ENCODE data around the gene PDK2.

The PDK2 gene

DNA sequence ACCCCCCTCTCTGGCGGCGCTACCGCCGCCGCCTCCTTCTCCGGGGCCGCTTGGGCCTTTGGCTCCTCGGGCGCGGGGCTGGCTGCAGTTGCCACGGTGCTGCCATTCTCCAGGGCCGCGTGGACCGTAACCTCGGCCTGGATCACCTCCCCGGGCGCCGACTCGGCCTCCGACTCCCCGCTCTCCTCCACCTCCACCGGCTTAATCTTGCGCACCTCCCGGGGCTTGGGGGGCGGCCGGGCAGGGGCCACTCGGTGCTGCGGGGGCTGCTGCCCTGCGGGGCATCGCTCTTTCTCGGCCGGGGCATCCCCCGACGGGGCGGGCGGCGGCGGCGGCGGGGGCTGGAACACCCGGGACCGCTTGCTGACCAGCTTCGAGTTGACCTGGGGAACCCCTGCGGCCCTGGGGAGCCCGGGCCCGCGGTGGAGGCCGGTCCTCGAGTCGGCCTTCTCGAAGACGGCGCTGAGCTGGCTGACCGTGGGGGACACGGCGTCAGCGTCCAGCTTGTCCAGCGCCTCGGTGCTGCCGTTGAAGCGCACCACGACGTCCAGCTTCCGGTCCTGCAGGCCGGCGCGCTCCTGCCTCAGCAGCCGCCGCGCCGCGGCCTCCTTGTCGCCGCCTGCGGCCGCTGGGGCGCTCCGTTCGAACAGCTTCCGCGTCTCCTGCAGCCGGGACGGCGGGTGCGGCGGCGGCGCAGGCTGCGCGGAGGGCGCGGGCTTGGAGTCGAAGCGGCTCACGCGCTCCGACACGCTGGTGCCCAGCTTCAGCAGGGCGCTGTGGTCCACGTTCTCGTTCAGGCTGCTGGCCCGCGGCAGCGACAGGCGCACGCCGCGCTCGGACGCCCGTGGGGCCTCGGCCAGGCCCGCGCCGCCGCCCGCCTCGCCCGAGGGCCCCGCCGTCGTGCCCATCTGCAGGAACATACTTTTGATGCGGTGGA, 54.5 kb downstream of the PDK2 start:
- no peak for DNase-seq (ENCODE audit: low read depth in 2 of 2)

DNA sequence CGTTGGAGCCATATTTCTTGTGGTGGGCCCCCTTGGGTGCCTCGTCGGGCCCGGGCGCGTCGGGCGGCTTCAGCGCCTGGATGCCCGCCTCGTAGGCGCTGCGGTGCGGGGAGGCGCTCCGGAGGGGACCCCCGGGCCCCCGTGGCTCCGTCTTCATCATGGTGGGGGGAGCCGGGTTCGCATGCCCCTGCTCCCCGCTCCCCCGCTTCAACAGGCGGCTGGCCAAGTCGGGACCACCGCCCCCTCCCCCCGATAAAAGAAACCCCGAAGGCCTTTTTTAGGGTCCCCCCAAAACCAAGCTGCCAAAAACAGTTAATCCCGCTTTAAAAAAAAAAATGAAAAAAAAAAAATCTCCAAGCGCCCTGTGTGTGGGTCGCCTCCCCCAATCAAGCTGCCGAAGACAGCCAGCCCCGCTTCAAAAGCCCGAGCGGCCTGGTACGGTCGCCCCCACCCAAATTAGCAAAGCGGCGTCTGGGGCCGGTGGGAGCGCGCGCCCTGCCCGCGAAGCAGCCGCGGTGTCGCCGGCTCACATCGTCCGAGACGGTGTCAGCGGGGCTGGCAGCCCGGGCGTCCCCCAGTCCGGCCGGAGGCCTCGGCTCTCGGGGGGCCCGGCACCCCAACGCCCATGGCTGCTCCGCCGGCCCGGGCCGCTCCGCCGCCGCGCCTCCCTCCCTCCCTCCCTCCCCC, 55.3 kb downstream of the PDK2 start, which contains the start of gene PPP1R9B:
PPP1R9B (minus strand) TSS at position 324 of the 687 bp plus-strand sequence; CDS start at position 160, 164 bp downstream.
- no peak for DNase-seq (ENCODE audit: low read depth in 2 of 2)

GRCh38 chr17:50151041-50151936, 56.1 kb downstream of the PDK2 start:
- DNase-seq (ENCODE audit: low read depth in 2 of 2): peak; percentile 70 to 87

DNA sequence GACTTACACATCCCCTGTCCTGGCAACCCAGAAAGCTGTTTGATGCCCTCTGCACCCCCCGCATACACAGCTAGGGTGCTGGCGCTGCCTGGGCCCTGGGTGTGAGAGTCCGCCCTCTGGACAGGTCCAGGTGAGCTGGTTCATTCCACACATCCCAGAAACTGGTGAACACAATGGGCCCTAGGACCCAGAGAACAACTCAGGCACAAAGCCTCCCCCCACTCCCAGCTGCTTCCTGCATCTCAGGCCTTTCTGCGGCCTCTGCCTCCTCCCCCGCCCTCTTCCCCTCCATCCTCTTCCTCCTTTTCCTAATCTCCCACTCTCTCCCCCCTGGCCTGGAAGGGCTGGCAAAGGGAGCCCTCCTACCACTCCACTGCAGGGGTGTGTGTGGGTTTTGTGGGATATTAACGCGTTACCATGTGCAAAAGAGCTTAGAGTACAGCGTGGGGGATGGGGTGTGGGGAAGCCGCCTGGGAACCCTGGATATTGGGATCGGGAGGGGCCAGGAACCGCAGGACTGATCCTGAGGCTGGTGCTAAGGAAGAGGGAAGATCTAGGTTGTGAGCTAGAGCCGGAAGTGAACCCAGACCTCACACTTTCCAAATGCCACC, 56.9 kb downstream of the PDK2 start:
- peak in 1 of 2 experiments; percentile 42 for DNase-seq (ENCODE audit: low read depth in 2 of 2)

GRCh38 chr17:50152736-50153135, 57.6 kb downstream of the PDK2 start:
- DNase-seq (ENCODE audit: low read depth in 2 of 2): no peak

DNA sequence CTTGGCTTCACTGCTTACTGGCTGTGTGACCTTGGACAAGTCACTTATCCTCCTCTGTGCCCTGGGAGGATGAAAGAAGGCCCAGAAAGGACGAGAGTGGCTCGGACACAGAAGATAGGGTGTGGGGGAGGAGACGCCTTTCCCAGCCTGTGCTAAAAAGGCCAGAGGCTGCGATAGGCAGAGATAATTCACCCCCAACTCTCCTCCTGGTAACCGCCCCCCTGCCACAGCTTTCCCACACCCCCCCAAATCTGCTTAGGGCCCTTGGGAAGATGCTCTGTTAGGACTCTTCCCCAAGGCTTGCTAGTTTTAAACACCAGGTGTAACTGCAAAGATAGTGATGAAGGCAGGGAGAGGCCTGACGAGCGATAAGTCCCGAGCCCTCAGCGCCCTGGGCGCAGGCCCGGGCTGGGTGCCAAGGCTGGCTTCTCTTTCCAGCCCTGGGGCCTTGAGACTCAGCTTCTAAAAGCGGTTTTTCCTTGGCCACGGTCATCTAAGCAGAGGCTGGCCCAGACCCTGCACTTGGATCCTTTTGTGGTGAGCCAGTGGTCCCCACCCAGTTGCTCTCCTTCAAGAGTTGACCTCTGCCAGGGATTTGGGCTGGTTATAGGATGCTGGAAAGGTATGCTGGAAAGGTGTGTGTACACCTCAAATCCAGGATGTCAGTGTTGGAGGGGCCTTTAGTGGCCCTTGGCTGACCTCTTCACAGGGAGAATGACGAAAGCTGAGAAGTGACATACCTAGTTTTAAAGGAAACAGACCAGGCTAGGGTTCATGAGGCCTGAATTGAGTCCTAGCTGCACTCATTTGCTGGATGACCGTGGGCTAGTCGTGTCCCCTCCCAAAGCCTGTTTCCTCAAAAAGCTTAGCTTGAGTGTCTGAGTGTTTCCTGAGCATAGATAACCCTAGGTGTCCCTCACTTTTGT, 58.8 kb downstream of the PDK2 start:
- no peak for DNase-seq (ENCODE audit: low read depth in 2 of 2)

- DNase-seq (ENCODE audit: low read depth in 2 of 2): no peak
These were observed 59.5 kb downstream of the PDK2 start for GRCh38 chr17:50154604-50155003.

DNA sequence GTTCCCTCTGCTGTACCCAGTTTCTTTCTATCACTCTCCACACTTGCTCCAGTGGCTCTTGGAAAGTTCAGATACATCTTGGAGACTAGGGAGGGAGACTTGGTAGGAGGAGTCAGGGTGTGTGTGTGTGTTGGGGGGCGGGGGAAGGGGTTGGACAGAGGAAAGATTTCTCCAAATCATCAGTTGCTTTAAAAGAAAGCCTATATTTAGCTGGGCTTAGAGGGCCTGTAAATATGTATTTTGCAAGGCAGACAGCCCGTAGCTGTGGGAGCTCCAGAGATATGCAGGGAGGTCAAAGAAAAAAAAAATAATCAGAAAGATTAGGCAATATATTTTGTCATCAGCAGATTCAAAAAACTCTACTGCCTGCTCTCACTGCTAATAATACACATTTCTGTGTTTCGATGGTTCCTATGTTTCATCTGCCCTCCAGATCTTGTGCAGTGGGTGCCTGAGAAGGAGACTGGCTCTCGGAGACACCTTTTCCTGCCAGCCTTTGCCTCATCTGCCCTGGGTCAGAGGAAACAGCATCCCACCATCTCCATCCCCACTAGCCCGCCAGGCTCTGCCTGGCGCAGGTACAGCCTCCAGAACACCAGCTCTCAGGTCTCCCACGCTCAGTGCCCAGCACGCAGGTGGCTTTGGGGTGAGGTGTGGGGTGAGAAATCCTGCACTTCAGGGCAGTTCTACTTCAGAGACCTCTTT, 60.1 kb downstream of the PDK2 start:
- DNase-seq (ENCODE audit: low read depth in 2 of 2): no peak

- DNase-seq (ENCODE audit: low read depth in 2 of 2): no peak
These were observed 62.7 kb downstream of the PDK2 start for GRCh38 chr17:50157891-50158290.

DNA sequence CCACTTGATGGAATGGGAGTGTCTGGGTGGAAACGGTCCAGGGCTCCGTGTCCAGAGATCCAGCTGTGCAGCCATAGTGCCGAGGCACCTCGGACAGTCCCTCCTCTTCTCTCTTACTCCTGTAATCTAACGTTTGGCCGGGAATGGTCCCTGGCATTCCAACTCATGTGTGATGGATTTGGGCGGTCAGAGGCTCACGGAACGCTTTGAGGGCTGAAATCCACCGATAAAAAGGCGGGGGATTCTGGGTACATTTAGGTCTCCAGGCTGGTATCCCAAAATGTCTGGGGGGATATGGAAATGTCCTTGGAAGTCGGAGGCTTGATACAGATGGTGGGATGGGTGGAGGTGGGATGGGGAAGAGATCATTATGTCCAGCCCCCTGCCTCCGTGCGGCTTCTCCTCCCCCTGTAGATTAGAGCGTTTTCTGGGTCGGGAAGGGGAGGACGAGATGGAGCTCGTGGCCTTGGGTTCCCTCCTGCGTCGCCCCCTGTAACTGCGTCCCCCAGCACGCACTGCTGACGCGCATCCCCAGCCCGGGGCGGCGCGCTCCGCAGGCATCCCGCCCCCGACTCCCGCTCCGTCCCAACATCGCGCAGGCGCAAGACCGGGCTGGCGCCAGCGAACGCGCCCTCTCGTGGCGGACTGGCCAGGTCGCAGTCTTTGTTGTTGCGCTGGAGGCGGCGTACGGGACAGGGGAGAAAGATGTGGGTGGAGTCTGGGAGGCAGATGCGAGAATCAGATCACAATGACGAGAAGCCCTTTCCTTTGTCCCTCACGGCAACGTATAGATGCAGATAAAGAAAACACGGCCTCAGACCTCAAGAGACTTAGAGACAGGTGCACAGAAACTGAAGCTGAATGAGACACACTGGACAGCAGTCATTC, 66.1 kb downstream of the PDK2 start:
- DNase-seq (ENCODE audit: low read depth in 2 of 2): peak; percentile 94 to 95

All from stimulated activated CD4-positive, alpha-beta T cell treated with anti-CD3 and anti-CD28 coated beads, Interleukin-12 subunit alpha, Interleukin-12 subunit beta, amount 100 ng/mL, for 24 hours (primary cell).